ENCODE data around the gene EQTN.
A peak's percentile ranks its signal among the peaks of the same experiment; 100 is the strongest.
"Not testable (repeated sequence)": the region's sequence is repeated elsewhere in the genome, so short reads cannot be mapped to it uniquely, and the experiment has no call there.

The EQTN gene

DNA sequence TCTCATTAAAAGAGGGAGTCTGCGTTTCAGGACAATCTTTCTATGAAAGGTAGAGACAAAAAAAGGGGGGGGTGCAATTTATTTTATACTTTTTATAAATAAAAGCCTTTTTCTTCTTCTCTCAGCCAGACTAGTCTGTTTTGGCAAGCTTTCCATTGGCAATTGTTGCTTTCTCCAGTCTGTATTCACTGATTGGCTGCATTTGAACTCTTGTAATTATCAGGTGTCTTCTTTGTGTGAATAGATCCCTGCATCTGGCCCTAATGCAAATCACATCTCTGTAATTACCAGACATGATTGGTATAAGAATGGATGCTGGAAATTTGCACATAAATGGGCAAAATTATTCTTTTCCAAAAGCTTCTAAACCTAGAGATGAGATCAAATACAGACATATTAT, 7.6 kb upstream of the EQTN start:
- Histone ChIP-seq H3K27ac (no peak overlapping the region), H3K4me3 (no peak overlapping the region)

- Histone ChIP-seq H3K4me3 (no peak overlapping the region), H3K27ac (no peak overlapping the region)
Measured at GRCh38 chr9:27303219-27303618, 6.3 kb upstream of the EQTN start.

DNA sequence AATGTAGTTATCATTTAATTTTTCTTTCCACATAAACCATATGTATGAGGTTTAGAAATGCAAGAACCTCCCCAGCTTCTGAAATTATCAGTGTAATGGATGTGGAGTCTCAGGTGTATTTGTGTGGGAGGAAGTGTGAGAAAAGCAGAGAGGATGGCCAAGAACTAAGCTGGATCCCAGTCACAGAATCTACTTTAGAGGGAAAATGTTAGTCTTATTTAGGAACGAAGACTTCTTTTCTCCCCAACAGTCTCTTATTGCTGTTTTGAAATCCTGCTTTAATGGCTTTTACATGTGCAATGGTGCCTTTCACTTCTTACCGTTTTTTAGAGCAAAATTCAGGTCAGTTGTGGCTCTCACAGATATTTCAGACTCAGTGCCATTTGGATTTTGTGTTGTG, 3.0 kb downstream of the EQTN start:
- Histone ChIP-seq H3K27ac (no peak overlapping the region), H3K4me3 (no peak overlapping the region)

DNA sequence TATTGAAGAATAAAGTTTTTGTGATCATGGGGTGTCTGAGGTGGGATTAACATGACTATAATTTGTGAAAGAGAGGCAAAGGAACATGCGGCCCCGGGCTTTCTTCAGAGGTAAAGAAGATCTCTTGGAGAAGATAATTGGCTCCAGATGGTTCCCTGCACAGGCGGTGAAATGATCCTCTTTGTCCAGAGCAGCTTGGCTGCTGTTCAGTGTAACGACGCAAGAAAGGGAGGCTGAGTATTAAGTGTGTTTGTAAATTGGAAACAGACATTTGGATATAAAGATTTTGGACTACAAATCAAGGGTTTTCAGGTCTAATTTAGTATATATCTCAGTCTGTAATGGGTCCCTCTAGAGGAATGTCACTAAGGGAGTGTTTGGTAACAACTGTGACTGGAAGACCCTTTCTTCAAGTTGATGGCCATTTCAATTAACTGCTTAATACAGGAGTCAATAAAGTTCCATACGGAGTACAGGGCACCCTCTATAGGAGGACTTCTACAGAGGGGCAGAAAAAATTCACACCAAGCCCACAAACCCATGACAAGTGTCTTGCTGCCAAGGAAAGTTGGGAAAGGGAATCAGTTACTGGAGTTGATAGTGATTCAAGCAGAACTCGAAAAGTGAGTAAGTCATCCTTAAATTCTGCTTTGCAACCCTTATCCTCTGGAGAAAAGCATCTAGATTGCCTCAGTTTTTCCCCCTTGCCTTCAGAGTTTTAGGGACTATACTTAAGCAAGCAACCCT, 4.1 kb downstream of the EQTN start:
- H3K27ac ChIP-seq = peak overlapping the region in 1 of 21 experiments; percentile 46
- no peak overlapping the region for H3K4me3 ChIP-seq

DNA sequence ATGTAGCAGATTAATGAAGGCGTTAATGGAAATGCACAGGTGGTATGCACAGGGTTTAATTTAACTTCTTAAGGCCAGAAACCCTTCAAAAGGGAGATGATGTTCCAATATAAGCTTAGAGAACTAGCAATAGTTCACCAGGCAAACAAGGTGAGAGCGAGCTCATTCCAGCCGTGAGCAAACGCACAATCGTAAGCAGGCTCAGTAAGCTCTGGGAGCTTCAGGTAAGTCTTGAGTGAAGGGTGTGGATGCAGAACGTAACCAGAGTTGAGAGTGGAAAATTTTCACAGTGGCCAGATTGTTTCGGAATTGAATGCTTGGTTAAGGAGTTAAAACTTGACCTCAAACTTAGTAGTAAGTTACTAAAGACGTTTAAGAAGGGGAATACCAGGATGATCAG, 5.7 kb downstream of the EQTN start:
- no peak overlapping the region for H3K4me3 ChIP-seq
- no peak overlapping the region for H3K27ac ChIP-seq

DNA sequence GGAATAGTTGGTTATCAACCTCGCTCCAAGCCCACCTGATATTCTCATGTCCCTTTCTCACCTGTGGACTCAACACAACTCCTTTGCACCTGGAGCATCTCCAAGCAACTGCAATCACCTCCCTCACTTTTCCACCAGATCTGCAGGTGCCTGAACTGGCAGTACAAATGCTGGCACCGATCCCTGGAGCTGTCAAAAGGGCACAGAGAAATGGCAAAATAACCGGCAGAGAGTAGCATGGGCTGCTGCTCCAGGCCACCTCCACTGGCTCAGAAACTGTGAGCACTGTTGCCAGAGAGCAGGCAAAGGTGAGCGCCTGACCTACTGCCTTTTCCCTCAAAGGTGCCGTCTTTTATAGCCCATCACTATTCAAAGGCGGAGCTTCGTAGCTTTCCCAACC, 14.7 kb downstream of the EQTN start:
- H3K4me3 ChIP-seq = no peak overlapping the region
- no peak overlapping the region for H3K27ac ChIP-seq

DNA sequence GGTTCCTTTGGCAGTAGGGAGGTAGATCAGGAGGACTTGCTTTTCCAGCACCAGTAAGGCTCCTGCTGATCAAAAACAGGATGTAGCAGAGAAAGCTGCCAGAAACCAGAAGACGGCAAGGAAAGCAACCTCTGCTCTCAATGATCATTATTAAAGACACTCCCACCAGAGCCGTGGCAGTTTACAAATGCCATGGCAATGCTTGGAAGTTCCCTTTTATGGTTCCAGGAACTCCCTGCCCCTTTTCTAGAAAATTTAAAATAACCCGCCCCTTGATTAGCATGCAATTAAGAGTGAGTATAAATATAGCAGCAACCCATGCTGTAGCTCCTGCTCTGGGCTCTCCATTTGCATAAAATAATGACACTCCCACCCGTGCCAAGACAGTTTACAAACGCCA, 16.1 kb downstream of the EQTN start:
- Histone ChIP-seq H3K27ac (peak overlapping the region in 5 of 21 experiments; percentile 8 to 69 (median 18)), H3K4me3 (peak overlapping the region in 1 of 7 experiments; percentile 5)

- H3K4me3 ChIP-seq = no peak overlapping the region
Measured at GRCh38 chr9:27280249-27280648, 16.7 kb downstream of the EQTN start.

DNA sequence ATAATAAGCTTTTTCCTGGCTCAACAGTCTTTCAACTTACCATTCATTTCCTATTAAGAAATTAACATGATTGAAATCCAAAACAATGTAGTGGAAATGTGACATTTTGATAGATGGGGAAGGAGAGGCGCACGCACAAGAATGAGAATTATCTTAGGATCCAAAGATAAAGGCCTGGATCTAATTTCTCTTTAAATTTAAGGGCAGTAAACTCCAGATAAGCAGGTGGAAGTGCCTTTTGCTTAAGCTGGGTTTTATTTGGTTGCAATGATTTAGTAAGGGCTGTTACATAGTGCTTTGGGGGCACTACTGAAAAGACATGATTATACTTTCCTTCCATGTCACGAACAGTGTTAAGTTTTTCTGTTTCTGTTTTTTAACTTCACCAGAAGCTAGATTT, 17.3 kb downstream of the EQTN start:
- Histone ChIP-seq H3K4me3 (no peak overlapping the region), H3K27ac (no peak overlapping the region)

More at GRCh38 chr9:27280249-27280648, 16.7 kb downstream of the EQTN start:
- H3K27ac ChIP-seq = peak overlapping the region in 4 of 21 experiments; percentile 8 to 69 (median 20)

- no peak overlapping the region for H3K4me3 ChIP-seq
- peak overlapping the region in 1 of 21 experiments; percentile 23 for H3K27ac ChIP-seq
Measured at GRCh38 chr9:27278374-27278773, 18.6 kb downstream of the EQTN start.

DNA sequence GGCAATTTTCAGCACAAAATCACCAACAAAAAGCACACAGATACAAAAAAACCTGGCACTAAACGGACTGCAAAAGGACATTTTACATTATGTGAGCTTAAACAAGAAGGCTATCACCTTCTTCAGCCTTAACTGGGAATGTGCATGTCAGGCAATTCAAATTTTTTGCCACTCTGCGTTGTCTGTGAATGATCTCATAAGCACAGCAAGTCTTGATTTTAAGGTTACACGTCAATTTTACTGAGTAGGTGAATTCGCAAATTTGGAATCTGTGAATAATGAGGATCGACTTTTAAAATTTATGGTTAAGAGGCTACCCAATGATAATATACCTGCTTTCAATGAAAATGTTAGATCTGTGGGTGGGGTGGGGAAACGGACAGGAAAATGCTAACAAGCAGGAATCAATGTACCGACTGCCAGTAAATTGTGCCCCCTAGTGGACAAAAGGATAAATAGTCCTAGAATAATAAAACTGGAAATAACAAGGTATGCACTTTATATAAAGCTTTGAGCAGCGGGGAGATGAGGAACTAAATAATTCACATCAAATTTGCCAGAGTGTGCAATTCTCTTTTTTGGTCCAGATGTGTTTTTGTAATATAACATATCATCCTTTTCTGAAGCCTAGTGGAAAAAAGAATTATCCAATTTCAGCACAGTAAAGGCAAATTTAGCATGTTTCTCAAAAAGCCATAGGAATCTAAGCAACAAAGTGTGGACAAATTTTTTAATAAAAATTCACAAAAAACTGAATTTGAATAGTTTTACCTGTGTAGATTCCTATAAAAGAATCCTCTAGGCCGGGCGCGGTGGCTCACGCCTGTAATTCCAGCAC, 20.5 kb downstream of the EQTN start:
- Histone ChIP-seq H3K4me3 (no peak overlapping the region), H3K27ac (no peak overlapping the region)

- no peak overlapping the region for H3K4me3 ChIP-seq
- no peak overlapping the region for H3K27ac ChIP-seq
Measured at GRCh38 chr9:27273186-27273585, 23.8 kb downstream of the EQTN start.

DNA sequence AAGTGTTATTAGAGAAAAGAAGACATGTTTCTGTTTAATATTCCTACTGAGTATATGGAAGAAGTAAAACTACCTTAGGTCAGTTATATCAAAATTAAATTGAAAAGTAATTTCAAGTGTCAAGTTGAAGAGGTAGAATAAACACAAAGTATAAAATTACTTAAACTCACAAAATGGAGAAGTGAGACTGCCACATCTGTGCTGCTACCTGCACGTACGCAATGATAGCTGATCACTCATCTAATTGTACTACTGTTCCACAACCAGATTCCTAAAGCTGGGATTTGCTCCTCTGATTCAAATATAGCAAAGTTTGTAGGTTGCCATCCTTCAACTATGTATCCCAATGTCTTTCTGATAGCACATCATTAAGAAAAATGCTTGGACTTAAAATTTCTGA, 24.8 kb downstream of the EQTN start:
- Histone ChIP-seq H3K4me3 (no peak overlapping the region), H3K27ac (no peak overlapping the region)

DNA sequence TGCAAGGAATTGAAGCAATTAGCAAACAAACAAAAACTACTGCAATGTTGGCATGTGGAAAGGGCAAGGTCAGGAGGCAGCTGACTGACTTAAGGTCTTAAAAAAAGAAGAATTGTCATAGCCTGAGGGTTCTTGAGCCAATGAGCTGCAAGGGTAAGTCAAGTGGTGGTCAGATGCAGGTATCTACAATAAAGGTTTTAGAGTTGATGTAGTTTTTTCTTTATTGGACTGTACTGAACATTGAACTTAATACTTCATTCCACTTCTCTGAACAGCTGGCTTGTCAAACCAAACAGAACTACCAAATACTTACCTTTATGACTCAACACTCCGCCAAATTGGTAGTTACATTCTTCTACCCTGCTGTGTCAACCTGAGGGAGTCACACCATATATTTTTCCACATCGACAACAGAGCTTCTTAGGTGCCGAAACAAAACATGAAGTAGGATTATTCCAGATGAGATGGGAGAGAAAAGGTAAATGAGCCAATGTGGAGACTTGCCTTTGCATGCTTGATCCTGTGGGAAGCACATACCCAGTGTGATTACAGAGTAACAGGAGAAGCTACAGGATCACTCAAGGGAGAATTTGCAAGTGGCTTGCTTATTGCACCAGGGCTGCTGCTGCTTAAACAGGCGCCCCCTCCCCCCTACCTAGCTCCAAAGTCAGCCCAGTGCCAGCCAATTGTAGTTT, 35.3 kb downstream of the EQTN start:
- H3K27ac ChIP-seq = no peak overlapping the region

GRCh38 chr9:27260789-27261516, 36.0 kb downstream of the EQTN start:
- H3K27ac ChIP-seq = no peak overlapping the region
- H3K4me3 ChIP-seq = no peak overlapping the region

More for the DNA sequence above, 35.3 kb downstream of the EQTN start:
- H3K4me3 ChIP-seq = no peak overlapping the region

- Histone ChIP-seq H3K4me3 (no peak overlapping the region), H3K27ac (no peak overlapping the region)
Measured at GRCh38 chr9:27258662-27259061, 38.3 kb downstream of the EQTN start.

- Histone ChIP-seq H3K4me3 (no peak overlapping the region), H3K27ac (no peak overlapping the region)
Measured at GRCh38 chr9:27248702-27249101, 48.2 kb downstream of the EQTN start.

DNA sequence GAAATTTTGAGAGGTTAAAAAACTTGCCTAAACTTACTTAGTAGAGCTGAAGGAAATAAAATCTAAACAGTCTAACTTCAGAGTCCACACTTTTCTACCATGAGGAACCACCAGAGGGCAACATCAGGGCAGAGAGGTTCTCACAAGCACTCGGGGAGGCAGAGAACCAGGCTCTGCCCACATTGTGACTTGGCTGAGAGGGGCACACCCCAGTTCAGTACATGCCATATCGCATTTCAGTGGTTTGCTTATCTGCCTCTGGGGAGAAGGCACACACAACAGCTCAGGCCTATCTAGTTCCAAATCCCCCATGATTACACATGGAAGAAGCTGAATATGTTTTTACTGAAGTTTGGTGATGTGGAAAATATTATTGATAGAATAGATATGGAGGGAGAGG, 49.2 kb downstream of the EQTN start:
- H3K4me3 ChIP-seq = no peak overlapping the region

GRCh38 chr9:27239648-27240047, 57.3 kb downstream of the EQTN start:
- H3K4me3 ChIP-seq, H3K27ac ChIP-seq: not testable (repeated sequence)

More for the DNA sequence above, 49.2 kb downstream of the EQTN start:
- H3K27ac ChIP-seq = no peak overlapping the region

Data from skin epidermis (tissue), 12 donors.